HG03097 (cell line): ENCODE results near the gene PLLP.

Source experiments
- ATAC-seq: cut with Tn5 transposase; IDR thresholded peaks from one replicate; pipeline ENCODE4 v1.9.1; 2021; ENCODE audit not compliant: unreplicated experiment, low FRiP score

The PLLP gene

DNA sequence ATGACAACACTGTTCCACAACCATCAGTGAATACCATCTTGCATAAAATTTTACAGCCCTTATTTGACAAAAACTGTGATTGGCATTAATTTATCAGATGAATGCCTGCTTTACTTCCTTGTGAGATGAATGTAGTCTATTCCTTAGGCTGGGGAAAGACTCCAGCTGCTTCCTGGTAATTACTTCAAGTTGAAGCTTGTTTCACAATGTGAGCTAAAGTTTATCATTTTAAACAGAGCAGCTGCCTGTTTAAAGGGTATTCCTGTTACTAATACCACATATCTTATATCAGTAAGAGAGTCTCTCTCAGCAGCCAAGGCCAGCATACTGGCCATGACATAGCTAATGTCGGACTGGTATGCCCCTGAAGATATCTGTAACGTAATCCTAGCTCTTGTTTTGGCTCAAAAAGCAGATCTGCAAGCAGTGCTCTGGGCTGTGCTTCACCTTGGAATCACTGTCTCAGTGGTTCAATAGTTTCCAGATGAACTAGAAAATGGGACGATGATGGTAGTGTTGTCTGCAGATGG is 52.6 kb downstream of the PLLP start:
- no peak for ATAC-seq

GRCh38 chr16:57229079-57229478 is 55.4 kb downstream of the PLLP start:
- no peak for ATAC-seq

DNA sequence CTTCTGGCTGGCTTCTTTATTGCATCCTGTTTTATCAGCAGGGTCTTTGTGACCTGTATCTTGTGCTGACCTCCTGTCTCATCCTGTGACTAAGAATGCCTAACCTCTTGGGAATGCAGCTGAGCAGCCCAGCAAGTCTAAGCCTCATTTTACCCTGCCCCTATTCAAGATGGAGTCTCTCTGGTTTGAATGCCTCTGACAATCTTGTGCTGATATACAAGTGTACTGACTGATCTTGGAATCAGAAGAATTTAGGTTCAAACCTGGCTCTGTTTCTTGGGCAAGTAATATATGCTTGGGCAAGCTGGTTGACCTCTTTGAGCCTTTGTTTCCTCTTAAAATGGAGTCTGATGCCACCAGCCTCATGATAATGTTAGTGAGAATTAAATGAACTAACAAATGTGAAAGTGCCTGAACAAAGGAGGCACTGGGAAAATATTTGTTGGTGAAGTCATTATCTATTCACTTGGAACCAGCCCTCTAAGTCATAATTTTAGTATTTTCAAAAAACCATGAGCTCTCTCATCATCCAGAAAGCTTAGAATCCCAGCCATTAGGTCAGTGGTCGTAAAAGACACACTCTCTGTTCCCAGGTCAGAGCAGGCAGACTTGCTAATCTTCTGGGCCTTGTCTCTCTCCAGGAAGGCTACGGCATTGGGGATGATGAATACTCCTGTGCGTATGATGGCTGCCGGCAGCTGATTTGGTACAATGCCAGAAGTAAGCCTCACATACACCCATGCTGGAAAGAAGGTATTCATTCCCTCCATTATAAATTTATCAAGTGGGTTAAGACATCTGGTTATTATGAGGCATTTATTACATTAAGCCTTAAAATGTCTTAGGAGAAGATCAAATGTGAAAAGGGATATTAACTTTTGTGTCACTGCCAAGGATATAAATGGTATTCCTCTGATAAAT is 57.5 kb downstream of the PLLP start:
- ATAC-seq, result no peak

- no peak for ATAC-seq
Observed at GRCh38 chr16:57225978-57226377, 58.5 kb downstream of the PLLP start.

DNA sequence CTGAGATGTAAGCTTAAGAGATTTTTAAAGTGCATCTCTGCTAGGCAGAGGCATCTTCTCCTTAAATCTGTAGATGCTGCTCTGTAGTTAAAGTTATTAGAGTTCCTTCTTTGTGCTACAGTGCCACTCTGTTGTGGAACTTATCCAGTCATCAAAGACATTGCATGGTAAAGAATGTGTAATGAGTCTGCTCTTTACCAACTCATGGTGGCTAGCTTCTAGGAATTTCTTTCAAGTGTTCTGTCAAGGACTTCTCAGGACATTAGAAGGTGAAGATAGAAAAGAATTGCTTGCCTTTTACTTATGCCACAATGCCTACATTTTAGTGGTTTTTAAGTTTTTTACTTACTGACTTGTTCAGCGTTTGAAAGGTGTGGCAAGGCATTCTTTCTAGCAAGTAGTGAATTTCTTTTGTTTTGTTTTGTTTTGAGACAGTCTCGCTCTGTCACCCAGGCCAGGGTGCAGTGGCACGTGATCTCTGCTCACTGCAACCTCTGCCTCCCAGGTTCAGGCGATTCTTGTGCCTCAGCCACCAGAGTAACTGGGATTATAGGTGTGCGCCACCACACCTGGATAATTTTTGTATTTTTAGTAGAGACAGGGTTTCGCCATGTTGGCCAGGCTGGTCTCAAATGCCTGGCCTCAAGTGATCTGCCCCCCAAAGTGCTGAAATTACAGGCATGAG is 59.7 kb downstream of the PLLP start:
- no peak for ATAC-seq

DNA sequence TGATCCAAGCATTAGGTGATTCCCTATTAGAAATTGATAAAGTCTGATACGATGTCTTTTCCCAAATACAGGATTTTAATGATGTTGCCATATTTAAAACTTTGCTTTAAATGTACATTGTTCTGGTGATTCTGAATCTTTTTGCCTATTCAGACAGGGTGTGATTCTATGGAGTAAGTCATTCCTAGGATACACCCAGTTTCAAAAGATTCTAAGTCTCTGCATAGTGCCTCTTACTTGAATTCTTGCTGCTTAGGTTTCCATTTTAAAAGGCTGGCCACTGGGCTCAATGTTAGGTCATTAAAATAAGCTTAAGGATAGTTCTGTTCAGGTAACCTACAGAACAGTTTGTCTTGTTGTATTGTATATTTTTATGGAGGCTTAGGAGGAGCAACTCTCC is 61.4 kb downstream of the PLLP start:
- ATAC-seq, result no peak

DNA sequence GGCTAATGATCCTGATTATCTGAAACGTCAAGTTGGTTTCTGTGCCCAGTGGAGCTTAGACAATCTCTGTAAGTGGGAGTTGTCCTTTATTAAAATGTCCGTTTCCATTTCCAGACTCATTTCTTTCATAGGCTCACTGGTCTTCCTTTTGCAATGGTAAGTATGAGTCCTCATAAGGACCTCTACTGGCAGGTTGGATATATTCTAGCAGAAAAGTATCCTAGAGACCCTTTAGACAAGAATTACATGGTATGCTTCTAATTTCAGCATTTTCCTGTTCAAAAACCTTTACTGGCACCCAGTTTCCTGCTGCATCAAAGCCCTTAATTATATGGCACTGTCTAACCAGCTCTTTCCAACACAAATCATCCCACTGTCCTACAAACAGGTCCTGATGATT is 67.5 kb downstream of the PLLP start:
- ATAC-seq, result no peak

GRCh38 chr16:57213462-57213861 is 71.0 kb downstream of the PLLP start:
- ATAC-seq, result no peak

GRCh38 chr16:57209780-57210179 is 74.7 kb downstream of the PLLP start:
- no peak for ATAC-seq

DNA sequence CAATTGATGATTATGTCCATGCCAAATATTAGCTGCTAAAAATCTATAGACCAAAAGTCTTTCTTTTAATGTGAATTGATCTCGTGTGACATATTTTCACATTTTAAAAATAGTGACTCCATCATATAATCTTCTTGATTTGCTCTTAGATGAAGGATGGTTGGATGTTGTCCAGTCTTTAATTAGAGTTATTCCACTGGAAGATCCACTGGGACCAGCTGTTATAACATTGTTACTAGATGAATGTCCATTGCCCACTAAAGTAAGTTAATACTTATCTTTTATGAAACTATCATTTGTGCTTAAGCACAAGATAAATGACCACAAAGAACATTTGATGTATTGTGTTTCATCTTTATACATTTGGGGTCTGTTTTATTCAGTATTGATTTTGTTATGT is 75.5 kb downstream of the PLLP start:
- no peak for ATAC-seq
